Lower lobe of right lung (tissue), 2 donors: ENCODE results near the gene ATXN1. TPM values are rescaled to one million over a fixed set of nuclear protein-coding genes. Genes with fewer than 3 reads are reported as not detected.
"Not testable (repeated sequence)": the region's sequence is repeated elsewhere in the genome, so short reads cannot be mapped to it uniquely, and the experiment has no call there.

Experiments
- ATAC-seq, 2 donors: fragments of 200-7000 bp; cut with Tn5 transposase; one replicate each; pipeline ENCODE4 v1.9.1; 2020 to 2022; ENCODE audit warnings: mild to moderate bottlenecking in 2 of 2, moderate library complexity in 2 of 2
- DNase-seq: peaks from one replicate; pipeline ENCODE4 v3.0.0-alpha.2; 2020
- H3K27ac ChIP-seq: fragments of 200-600 bp; one replicate; pipeline ENCODE4 v1.8.0; 2022
- H3K27me3 ChIP-seq: fragments of 200-600 bp; one replicate; pipeline ENCODE4 v1.8.0; 2022; ENCODE audit warnings: low read depth
- H3K36me3 ChIP-seq: fragments of 200-600 bp; one replicate; pipeline ENCODE4 v1.8.0; 2022; ENCODE audit warnings: mild to moderate bottlenecking
- H3K4me1 ChIP-seq: fragments of 200-600 bp; one replicate; pipeline ENCODE4 v1.8.0; 2022
- H3K4me3 ChIP-seq: fragments of 200-600 bp; one replicate; pipeline ENCODE4 v1.8.0; 2022; ENCODE audit warnings: mild to moderate bottlenecking
- H3K9me3 ChIP-seq: fragments of 200-600 bp; one replicate; pipeline ENCODE4 v1.8.0; 2022
- intact Hi-C: fragments of 100-400 bp; cut with DNase I; formaldehyde crosslinking; loops from one replicate; pipeline ENCODE4 v1.11.0; 2022
- total RNA-seq: library from RNA; stranded (reverse); fragmentation: NEBNext Ultra II Directional; extraction: Animal tissue kit (Norgen Biotek cat#: 25700); gene quantifications from one replicate; pipeline ENCODE4 v1.2.1, GENCODE V29; 2021
- TF ChIP-seq, protein P1 (sequence below): fragments of 200-600 bp; IDR thresholded peaks from one replicate; pipeline ENCODE4 v1.8.0; 2022; ENCODE audit warnings: antibody characterized with exemption, mild to moderate bottlenecking
- donor health status: DM: no; HTN: yes; CAD: no; lungs with severe emphysema.

Gene ATXN1
- total RNA-seq, 1 donor from 2014 or later = 75.9 TPM

DNA sequence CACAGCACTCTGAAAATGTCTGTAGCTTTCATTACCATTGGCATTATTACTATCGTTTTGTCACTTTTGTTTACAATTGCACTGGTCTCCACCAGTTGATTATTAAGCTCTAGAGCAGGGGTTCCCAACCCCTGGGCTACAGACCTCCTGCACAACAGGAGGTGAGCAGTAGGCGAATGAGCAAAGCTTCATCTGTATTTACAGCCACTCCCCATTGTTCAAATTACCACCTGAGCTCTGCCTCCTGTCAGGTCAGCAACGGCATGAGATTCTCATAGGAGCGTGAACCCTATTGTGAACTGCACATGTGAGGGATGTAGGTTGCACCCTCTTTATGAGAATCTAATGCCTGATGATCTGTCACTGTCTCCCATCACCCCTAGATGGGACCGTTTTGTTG is 126.4 kb downstream of the ATXN1 start:
- H3K27me3 ChIP-seq = no peaks in the 10 kb centered on the region
- intact Hi-C loops = no loop called here
- TF ChIP-seq, protein P1, sequence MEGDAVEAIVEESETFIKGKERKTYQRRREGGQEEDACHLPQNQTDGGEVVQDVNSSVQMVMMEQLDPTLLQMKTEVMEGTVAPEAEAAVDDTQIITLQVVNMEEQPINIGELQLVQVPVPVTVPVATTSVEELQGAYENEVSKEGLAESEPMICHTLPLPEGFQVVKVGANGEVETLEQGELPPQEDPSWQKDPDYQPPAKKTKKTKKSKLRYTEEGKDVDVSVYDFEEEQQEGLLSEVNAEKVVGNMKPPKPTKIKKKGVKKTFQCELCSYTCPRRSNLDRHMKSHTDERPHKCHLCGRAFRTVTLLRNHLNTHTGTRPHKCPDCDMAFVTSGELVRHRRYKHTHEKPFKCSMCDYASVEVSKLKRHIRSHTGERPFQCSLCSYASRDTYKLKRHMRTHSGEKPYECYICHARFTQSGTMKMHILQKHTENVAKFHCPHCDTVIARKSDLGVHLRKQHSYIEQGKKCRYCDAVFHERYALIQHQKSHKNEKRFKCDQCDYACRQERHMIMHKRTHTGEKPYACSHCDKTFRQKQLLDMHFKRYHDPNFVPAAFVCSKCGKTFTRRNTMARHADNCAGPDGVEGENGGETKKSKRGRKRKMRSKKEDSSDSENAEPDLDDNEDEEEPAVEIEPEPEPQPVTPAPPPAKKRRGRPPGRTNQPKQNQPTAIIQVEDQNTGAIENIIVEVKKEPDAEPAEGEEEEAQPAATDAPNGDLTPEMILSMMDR = no peak

DNA sequence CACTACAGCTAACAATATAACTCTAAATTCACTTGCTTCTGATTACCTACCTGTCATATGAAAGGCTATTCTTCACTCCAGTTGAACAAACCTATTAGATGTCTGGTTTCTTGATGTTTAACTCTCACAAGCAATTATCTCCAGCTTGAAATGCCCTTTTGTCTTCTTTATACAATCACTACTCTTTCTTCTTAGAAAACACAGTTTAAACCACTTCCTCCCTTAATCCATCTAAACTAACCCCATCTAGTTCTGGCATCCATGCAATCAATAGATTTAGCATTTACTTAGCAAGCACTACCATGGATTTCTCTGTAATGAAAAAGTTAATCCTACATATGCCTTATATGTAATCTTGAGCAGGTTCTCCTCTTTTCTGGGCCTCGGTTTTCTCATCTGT is 127.3 kb downstream of the ATXN1 start:
- H3K4me3 ChIP-seq = no peak overlapping the region
- DNase-seq (no peak), ATAC-seq (no peak)
- TF ChIP-seq, protein P1 = no peak
- H3K27ac ChIP-seq = no peak overlapping the region
- no peaks in the 10 kb centered on the region for H3K27me3 ChIP-seq
- peaks cover 12% of the 10 kb centered on the region for H3K36me3 ChIP-seq
- intact Hi-C loops = no loop called here
- H3K4me1 ChIP-seq = peaks cover 14% of the 10 kb centered on the region
- no peaks in the 10 kb centered on the region for H3K9me3 ChIP-seq

More for the DNA sequence above, 126.4 kb downstream of the ATXN1 start:
- no peaks in the 10 kb centered on the region for H3K9me3 ChIP-seq
- peaks cover 14% of the 10 kb centered on the region for H3K4me1 ChIP-seq
- ATAC-seq = no peak
- no peak for DNase-seq
- no peak overlapping the region for H3K4me3 ChIP-seq
- H3K27ac ChIP-seq = no peak overlapping the region
- H3K36me3 ChIP-seq = peaks cover 17% of the 10 kb centered on the region

DNA sequence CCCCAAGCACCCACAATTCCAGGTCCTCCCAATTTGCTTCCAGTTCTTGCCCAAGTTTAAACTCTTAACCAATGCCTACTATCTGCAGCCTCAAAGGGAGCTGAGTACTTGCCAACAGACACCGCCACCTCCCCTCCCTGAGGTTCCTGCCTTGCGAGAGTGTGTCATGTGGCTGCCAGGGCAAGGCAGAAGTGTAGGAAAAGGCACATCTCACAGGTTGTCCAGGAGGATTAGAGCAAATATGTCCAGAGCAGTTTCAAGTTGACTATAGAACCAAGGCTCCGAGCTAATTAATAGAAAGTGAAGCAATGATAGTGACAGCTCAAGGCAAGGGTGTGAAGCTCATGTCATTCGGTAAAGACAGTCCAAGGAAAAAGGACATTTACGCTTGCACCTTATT is 127.8 kb downstream of the ATXN1 start:
- intact Hi-C loops = no loop called here
- H3K27ac ChIP-seq = no peak overlapping the region
- no peaks in the 10 kb centered on the region for H3K9me3 ChIP-seq
- ATAC-seq (no peak), DNase-seq (no peak)
- TF ChIP-seq, protein P1 = no peak
- peaks cover 12% of the 10 kb centered on the region for H3K36me3 ChIP-seq
- H3K4me3 ChIP-seq = no peak overlapping the region
- H3K4me1 ChIP-seq = peaks cover 14% of the 10 kb centered on the region
- no peaks in the 10 kb centered on the region for H3K27me3 ChIP-seq

DNA sequence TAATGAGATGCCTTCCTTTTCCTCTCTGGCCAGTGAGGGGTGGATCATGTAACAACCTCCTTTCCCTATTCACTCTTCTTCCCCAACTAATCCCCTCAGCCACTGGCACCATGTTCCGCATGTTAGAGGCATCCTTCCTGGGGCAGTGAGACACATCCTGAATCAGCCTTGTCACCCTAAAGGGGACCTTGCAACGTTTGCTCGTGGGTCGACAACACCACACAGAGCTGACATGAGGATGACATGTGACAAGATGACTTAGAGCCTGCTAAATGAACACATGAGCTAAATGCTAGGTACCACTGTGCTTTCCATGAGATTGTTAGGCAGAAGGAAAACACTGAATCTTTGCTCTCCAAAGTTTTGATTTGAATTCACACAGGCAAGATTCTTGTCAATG is 129.2 kb downstream of the ATXN1 start:
- TF ChIP-seq, protein P1 = no peak
- no peak for ATAC-seq
- Histone ChIP-seq H3K27me3 (no peaks in the 10 kb centered on the region), H3K4me3 (no peak overlapping the region), H3K36me3 (peaks cover 12% of the 10 kb centered on the region), H3K4me1 (peaks cover 14% of the 10 kb centered on the region), H3K27ac (no peak overlapping the region), H3K9me3 (no peaks in the 10 kb centered on the region)
- intact Hi-C loops = no loop called here
- no peak for DNase-seq

DNA sequence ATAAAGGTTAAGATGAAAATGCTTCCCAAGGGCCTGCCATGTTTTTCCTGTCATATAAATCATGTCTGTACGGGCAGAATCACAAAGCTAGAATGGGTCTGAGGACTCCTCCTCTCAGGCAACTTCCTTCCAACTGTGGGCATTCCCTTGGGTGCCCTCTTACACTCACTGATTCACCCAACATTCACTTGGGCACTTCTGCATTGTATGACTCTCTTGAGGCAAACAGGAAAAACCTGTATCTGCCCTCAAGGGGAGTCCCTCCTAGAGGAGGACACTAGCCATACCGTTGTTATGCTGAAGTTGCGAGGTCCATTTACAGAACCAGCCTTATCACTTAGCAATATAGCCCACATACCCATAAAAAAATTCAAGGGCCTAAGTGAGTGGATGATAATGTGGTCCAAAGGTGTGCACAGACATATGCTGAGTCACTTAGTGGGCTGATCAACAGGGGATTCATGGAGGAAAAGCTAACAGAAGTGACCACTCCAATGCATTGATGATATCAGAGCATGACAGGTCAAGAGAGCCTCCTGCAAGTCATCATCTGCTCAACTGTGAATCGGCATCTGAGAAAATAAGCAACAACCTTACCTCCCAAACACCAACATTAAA is 131.1 kb downstream of the ATXN1 start:
- H3K4me3 ChIP-seq = no peak overlapping the region
- no peak for DNase-seq
- peaks cover 12% of the 10 kb centered on the region for H3K36me3 ChIP-seq
- H3K4me1 ChIP-seq = peaks cover 17% of the 10 kb centered on the region
- H3K9me3 ChIP-seq = no peaks in the 10 kb centered on the region
- ATAC-seq = no peak
- TF ChIP-seq, protein P1 = no peak
- H3K27ac ChIP-seq = no peak overlapping the region
- no peaks in the 10 kb centered on the region for H3K27me3 ChIP-seq
- intact Hi-C loops = no loop called here

DNA sequence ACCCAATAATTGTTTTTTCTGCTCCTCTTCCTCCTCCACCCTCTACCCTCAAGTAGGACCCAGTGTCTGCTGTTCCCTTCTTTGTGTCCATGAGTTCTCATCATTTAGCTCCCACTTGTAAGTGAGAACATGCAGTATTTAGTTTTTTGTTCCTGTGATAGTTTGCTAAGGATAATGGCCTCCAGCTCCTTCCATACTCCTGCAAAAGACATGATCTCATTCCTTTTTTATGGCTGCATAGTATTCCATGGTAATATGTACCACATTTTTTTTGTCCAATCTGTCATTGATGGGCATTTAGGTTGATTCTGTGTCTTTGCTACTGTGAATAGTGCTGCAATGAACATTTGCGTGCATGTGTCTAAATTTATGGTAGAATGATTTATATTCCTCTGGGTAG is 132.7 kb downstream of the ATXN1 start:
- ATAC-seq, H3K27me3 ChIP-seq, H3K27ac ChIP-seq, intact Hi-C loops, DNase-seq, H3K4me3 ChIP-seq, H3K36me3 ChIP-seq, H3K9me3 ChIP-seq: not testable (repeated sequence)
- peaks cover 14% of the 10 kb centered on the region for H3K4me1 ChIP-seq
